Central memory CD8-positive, alpha-beta T cell (primary cell): ENCODE results near the gene TMUB1.

Experiments used
- ATAC-seq: fragments of 150-1000 bp; cut with Tn5 transposase; replicated peaks from 2 replicates; pipeline ENCODE4 v1.10.0; 2022; ENCODE audit warnings: mild to moderate bottlenecking, moderate FRiP score, moderate number of reproducible peaks; ENCODE audit not compliant: poor library complexity, severe bottlenecking; ENCODE audit errors: extremely low read depth
- DNase-seq, 2 donors: peaks; one replicate each; pipeline ENCODE4 v3.0.0; 2021; ENCODE audit warnings: low spot score in 2 of 2
- H3K27ac Mint-ChIP-seq: one replicate; pipeline ENCODE4 v1.8.0; 2022; ENCODE audit warnings: low read depth, mild to moderate bottlenecking, moderate library complexity, mixed read lengths
- H3K27me3 Mint-ChIP-seq: one replicate; pipeline ENCODE4 v1.8.0; 2022; ENCODE audit warnings: mixed read lengths
- H3K36me3 Mint-ChIP-seq: one replicate; pipeline ENCODE4 v1.8.0; 2022; ENCODE audit warnings: mild to moderate bottlenecking, moderate library complexity, mixed read lengths; ENCODE audit not compliant: insufficient read depth
- H3K4me1 Mint-ChIP-seq: one replicate; pipeline ENCODE4 v1.8.0; 2022; ENCODE audit warnings: mixed read lengths
- H3K4me3 Mint-ChIP-seq: one replicate; pipeline ENCODE4 v1.8.0; 2022; ENCODE audit warnings: mild to moderate bottlenecking, moderate library complexity, mixed read lengths
- H3K9me3 Mint-ChIP-seq: one replicate; pipeline ENCODE4 v1.8.0; 2022; ENCODE audit warnings: mixed read lengths

The TMUB1 gene

GRCh38 chr7:151038951-151039849 lies 44.1 kb downstream of the TMUB1 start:
- H3K36me3 Mint-ChIP-seq = peaks cover 9% of the 10 kb centered on the region
- peaks cover 4% of the 10 kb centered on the region for H3K4me1 Mint-ChIP-seq
- H3K9me3 Mint-ChIP-seq = no peaks in the 10 kb centered on the region
- no peaks in the 10 kb centered on the region for H3K27me3 Mint-ChIP-seq
- DNase-seq = no peak
- ATAC-seq = peak; percentile 19
- peak overlapping the region; percentile 64 for H3K27ac Mint-ChIP-seq
- H3K4me3 Mint-ChIP-seq = no peak overlapping the region

GRCh38 chr7:151035902-151036301 lies 47.4 kb downstream of the TMUB1 start:
- Mint-ChIP-seq H3K4me1 (peaks cover 18% of the 10 kb centered on the region), H3K27ac (no peak overlapping the region), H3K36me3 (peaks cover 2% of the 10 kb centered on the region), H3K4me3 (no peak overlapping the region), H3K27me3 (no peaks in the 10 kb centered on the region), H3K9me3 (no peaks in the 10 kb centered on the region)
- ATAC-seq (no peak), DNase-seq (no peak)

GRCh38 chr7:151035026-151035717 lies 48.1 kb downstream of the TMUB1 start:
- Mint-ChIP-seq H3K4me1 (peaks cover 19% of the 10 kb centered on the region), H3K27me3 (no peaks in the 10 kb centered on the region), H3K36me3 (peaks cover 2% of the 10 kb centered on the region), H3K4me3 (no peak overlapping the region), H3K9me3 (no peaks in the 10 kb centered on the region), H3K27ac (no peak overlapping the region)
- no peak for ATAC-seq
- no peak for DNase-seq

GRCh38 chr7:151034312-151035025 lies 48.8 kb downstream of the TMUB1 start:
- Mint-ChIP-seq H3K9me3 (no peaks in the 10 kb centered on the region), H3K4me1 (peaks cover 20% of the 10 kb centered on the region), H3K27ac (no peak overlapping the region), H3K27me3 (no peaks in the 10 kb centered on the region), H3K4me3 (no peak overlapping the region), H3K36me3 (peaks cover 2% of the 10 kb centered on the region)
- ATAC-seq = no peak
- no peak for DNase-seq

GRCh38 chr7:151033864-151034249 lies 49.4 kb downstream of the TMUB1 start:
- no peak overlapping the region for H3K4me3 Mint-ChIP-seq
- H3K27me3 Mint-ChIP-seq = no peaks in the 10 kb centered on the region
- peaks cover 26% of the 10 kb centered on the region for H3K4me1 Mint-ChIP-seq
- H3K27ac Mint-ChIP-seq = no peak overlapping the region
- peaks cover 2% of the 10 kb centered on the region for H3K36me3 Mint-ChIP-seq
- ATAC-seq (no peak), DNase-seq (no peak)
- H3K9me3 Mint-ChIP-seq = no peaks in the 10 kb centered on the region

GRCh38 chr7:151032936-151033863 lies 50.1 kb downstream of the TMUB1 start:
- H3K4me3 Mint-ChIP-seq = no peak overlapping the region
- H3K27me3 Mint-ChIP-seq = no peaks in the 10 kb centered on the region
- no peaks in the 10 kb centered on the region for H3K9me3 Mint-ChIP-seq
- ATAC-seq = no peak
- no peak overlapping the region for H3K27ac Mint-ChIP-seq
- H3K4me1 Mint-ChIP-seq = peaks cover 31% of the 10 kb centered on the region
- peaks cover 6% of the 10 kb centered on the region for H3K36me3 Mint-ChIP-seq
- no peak for DNase-seq
